ENCODE measurements around the gene PDLIM5. TPM values are rescaled to one million over a fixed set of nuclear protein-coding genes. Genes with fewer than 3 reads are reported as not detected.
"Not testable (repeated sequence)": the region's sequence is repeated elsewhere in the genome, so short reads cannot be mapped to it uniquely, and the experiment has no call there.

PDLIM5 gene
- polyA plus RNA-seq (2013, experiment 1 of 2), result 30.2 TPM
- polyA plus RNA-seq (2013, experiment 2 of 2), result 28.6 TPM

GRCh38 chr4:94451695-94452475 lies at the start of gene PDLIM5:
TSS of gene PDLIM5 (plus strand) at chr4:94451942. CDS start at chr4:94455289, 3,347 bp downstream.
- Histone ChIP-seq H3K27ac (ENCODE audit: low read depth, low read length) (peak within 1 kb of the TSS; percentile 80), H3K36me3 (ENCODE audit: insufficient read depth, low read length) (peaks cover 17% of the 10 kb centered on the region), H3K9me3 (ENCODE audit: insufficient read depth, low read depth, low read length) (no peaks in the 10 kb centered on the region), H3K4me3 (ENCODE audit: low read length) (peak within 1 kb of the TSS; percentile 72), H3K27me3 (ENCODE audit: insufficient read depth, low read length) (peaks cover 6% of the 10 kb centered on the region), H3K4me1 (ENCODE audit: insufficient read depth, low read length) (peaks cover 33% of the 10 kb centered on the region), H3K9ac (ENCODE audit: low read depth, low read length) (peak within 1 kb of the TSS; percentile 90)
- WGBS, result under 1% methylated on average over 88 of the region's 88 CpGs

GRCh38 chr4:94402439-94402838 lies 49.3 kb upstream of the PDLIM5 start:
- 96% methylated on average over 4 of the region's 4 CpGs for WGBS
- not testable (repeated sequence) for H3K27me3 ChIP-seq (ENCODE audit: insufficient read depth, low read length)

GRCh38 chr4:94403751-94404150 lies 48.0 kb upstream of the PDLIM5 start:
- Histone ChIP-seq H3K4me3 (ENCODE audit: low read length) (no peak overlapping the region), H3K9ac (ENCODE audit: low read depth, low read length) (no peak overlapping the region), H3K36me3 (ENCODE audit: insufficient read depth, low read length) (no peaks in the 10 kb centered on the region), H3K4me1 (ENCODE audit: insufficient read depth, low read length) (peaks cover 5% of the 10 kb centered on the region), H3K27me3 (ENCODE audit: insufficient read depth, low read length) (no peaks in the 10 kb centered on the region), H3K27ac (ENCODE audit: low read depth, low read length) (no peak overlapping the region), H3K9me3 (ENCODE audit: insufficient read depth, low read depth, low read length) (no peaks in the 10 kb centered on the region)

More at GRCh38 chr4:94402439-94402838, 49.3 kb upstream of the PDLIM5 start:
- not testable (repeated sequence) for H3K9ac ChIP-seq (ENCODE audit: low read depth, low read length); H3K36me3 ChIP-seq (ENCODE audit: insufficient read depth, low read length); H3K4me1 ChIP-seq (ENCODE audit: insufficient read depth, low read length); H3K9me3 ChIP-seq (ENCODE audit: insufficient read depth, low read depth, low read length); H3K27ac ChIP-seq (ENCODE audit: low read depth, low read length); H3K4me3 ChIP-seq (ENCODE audit: low read length)

- Histone ChIP-seq H3K9ac (ENCODE audit: low read depth, low read length) (no peak overlapping the region), H3K27ac (ENCODE audit: low read depth, low read length) (no peak overlapping the region), H3K4me3 (ENCODE audit: low read length) (no peak overlapping the region), H3K4me1 (ENCODE audit: insufficient read depth, low read length) (peaks cover 10% of the 10 kb centered on the region), H3K36me3 (ENCODE audit: insufficient read depth, low read length) (no peaks in the 10 kb centered on the region), H3K9me3 (ENCODE audit: insufficient read depth, low read depth, low read length) (no peaks in the 10 kb centered on the region), H3K27me3 (ENCODE audit: insufficient read depth, low read length) (no peaks in the 10 kb centered on the region)
- WGBS, result 39% methylated on average over 8 of the region's 10 CpGs
Observed at GRCh38 chr4:94406668-94407437, 44.9 kb upstream of the PDLIM5 start.

- WGBS, result 96% methylated on average over 2 of the region's 2 CpGs
Observed at GRCh38 chr4:94407846-94408245, 43.9 kb upstream of the PDLIM5 start.

GRCh38 chr4:94408549-94409374 lies 43.0 kb upstream of the PDLIM5 start:
- no peak overlapping the region for H3K27ac ChIP-seq (ENCODE audit: low read depth, low read length)
- no peak overlapping the region for H3K4me3 ChIP-seq (ENCODE audit: low read length)
- 65% methylated on average over 5 of the region's 5 CpGs for WGBS
- H3K9me3 ChIP-seq (ENCODE audit: insufficient read depth, low read depth, low read length), result no peaks in the 10 kb centered on the region
- H3K4me1 ChIP-seq (ENCODE audit: insufficient read depth, low read length), result peaks cover 21% of the 10 kb centered on the region
- H3K27me3 ChIP-seq (ENCODE audit: insufficient read depth, low read length), result no peaks in the 10 kb centered on the region
- no peak overlapping the region for H3K9ac ChIP-seq (ENCODE audit: low read depth, low read length)
- no peaks in the 10 kb centered on the region for H3K36me3 ChIP-seq (ENCODE audit: insufficient read depth, low read length)

More at GRCh38 chr4:94407846-94408245, 43.9 kb upstream of the PDLIM5 start:
- Histone ChIP-seq H3K9me3 (ENCODE audit: insufficient read depth, low read depth, low read length) (no peaks in the 10 kb centered on the region), H3K27me3 (ENCODE audit: insufficient read depth, low read length) (no peaks in the 10 kb centered on the region), H3K4me1 (ENCODE audit: insufficient read depth, low read length) (peaks cover 17% of the 10 kb centered on the region), H3K27ac (ENCODE audit: low read depth, low read length) (no peak overlapping the region), H3K9ac (ENCODE audit: low read depth, low read length) (no peak overlapping the region), H3K36me3 (ENCODE audit: insufficient read depth, low read length) (no peaks in the 10 kb centered on the region), H3K4me3 (ENCODE audit: low read length) (no peak overlapping the region)

DNA sequence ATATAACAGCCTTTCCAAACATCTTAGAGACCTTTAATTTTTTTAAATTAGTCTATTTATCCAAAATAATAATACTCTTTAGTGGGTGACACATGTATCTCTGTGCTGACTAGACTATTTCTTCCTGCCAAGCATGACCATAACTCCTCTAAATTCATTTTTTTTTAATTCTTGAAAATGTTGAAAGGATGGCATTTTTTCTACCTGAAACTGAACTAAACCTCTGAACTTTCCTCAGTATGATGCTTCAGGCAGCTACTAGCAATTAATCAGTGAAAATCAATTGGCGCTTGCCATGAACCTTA lies 42.4 kb upstream of the PDLIM5 start:
- H3K27ac ChIP-seq (ENCODE audit: low read depth, low read length), result no peak overlapping the region
- 100% methylated on average over 1 of the region's 1 CpG for WGBS

DNA sequence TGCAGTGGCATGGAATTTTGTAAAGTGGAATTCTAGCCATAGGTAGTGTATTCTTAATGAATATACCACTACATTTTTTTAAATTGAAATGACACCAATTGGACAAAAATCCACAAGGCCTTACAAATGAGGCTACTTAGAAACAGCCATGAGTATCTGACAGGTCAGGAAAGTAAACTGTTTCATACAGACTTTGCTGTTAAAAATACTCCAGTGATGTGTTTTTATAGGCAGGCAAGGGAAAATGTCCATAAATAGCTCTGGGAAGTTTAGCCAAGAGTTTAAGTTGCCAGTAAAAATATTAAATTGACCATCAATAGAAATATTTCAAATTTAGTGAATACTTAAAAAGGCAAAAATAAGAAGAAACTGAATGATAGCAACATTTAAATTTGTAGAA lies 41.8 kb upstream of the PDLIM5 start:
- Histone ChIP-seq H3K36me3 (ENCODE audit: insufficient read depth, low read length) (no peaks in the 10 kb centered on the region), H3K9ac (ENCODE audit: low read depth, low read length) (no peak overlapping the region), H3K4me1 (ENCODE audit: insufficient read depth, low read length) (peaks cover 21% of the 10 kb centered on the region), H3K4me3 (ENCODE audit: low read length) (no peak overlapping the region), H3K27me3 (ENCODE audit: insufficient read depth, low read length) (no peaks in the 10 kb centered on the region), H3K9me3 (ENCODE audit: insufficient read depth, low read depth, low read length) (no peaks in the 10 kb centered on the region), H3K27ac (ENCODE audit: low read depth, low read length) (no peak overlapping the region)

More for the DNA sequence above, 42.4 kb upstream of the PDLIM5 start:
- H3K9ac ChIP-seq (ENCODE audit: low read depth, low read length), result no peak overlapping the region
- H3K4me1 ChIP-seq (ENCODE audit: insufficient read depth, low read length), result peaks cover 21% of the 10 kb centered on the region
- H3K27me3 ChIP-seq (ENCODE audit: insufficient read depth, low read length), result no peaks in the 10 kb centered on the region
- H3K9me3 ChIP-seq (ENCODE audit: insufficient read depth, low read depth, low read length), result no peaks in the 10 kb centered on the region
- no peak overlapping the region for H3K4me3 ChIP-seq (ENCODE audit: low read length)
- H3K36me3 ChIP-seq (ENCODE audit: insufficient read depth, low read length), result no peaks in the 10 kb centered on the region

DNA sequence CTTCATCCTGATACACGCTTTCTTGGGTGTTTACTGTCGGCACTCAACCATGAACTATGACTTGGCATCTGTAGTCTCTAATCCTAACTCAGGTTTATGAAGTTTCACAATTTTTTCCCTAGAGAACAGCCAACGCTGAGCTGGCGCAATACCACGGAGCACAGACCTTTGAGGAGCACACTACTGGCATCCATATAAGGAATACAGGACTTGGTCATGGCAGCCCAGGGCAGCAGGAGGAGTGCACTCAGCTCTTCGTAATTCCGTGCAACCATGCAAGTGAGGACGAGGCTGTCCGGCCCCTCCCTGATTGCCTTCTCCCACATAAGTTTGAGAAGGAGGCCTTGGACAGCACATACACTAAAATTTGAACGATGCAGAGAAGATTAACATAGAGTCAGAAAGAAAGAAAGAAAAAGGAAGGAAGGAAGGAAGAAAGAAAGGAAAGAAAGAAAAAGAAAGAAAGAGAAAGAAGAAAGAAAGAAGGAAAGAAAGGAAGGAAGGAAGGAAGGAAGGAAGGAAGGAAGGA lies 41.0 kb upstream of the PDLIM5 start:
- Histone ChIP-seq H3K4me1 (ENCODE audit: insufficient read depth, low read length) (peaks cover 21% of the 10 kb centered on the region), H3K36me3 (ENCODE audit: insufficient read depth, low read length) (no peaks in the 10 kb centered on the region), H3K27ac (ENCODE audit: low read depth, low read length) (no peak overlapping the region), H3K9me3 (ENCODE audit: insufficient read depth, low read depth, low read length) (no peaks in the 10 kb centered on the region), H3K4me3 (ENCODE audit: low read length) (no peak overlapping the region), H3K9ac (ENCODE audit: low read depth, low read length) (no peak overlapping the region), H3K27me3 (ENCODE audit: insufficient read depth, low read length) (no peaks in the 10 kb centered on the region)
- 87% methylated on average over 10 of the region's 10 CpGs for WGBS

- Histone ChIP-seq H3K9me3 (ENCODE audit: insufficient read depth, low read depth, low read length) (no peaks in the 10 kb centered on the region), H3K27ac (ENCODE audit: low read depth, low read length) (no peak overlapping the region), H3K27me3 (ENCODE audit: insufficient read depth, low read length) (no peaks in the 10 kb centered on the region), H3K4me3 (ENCODE audit: low read length) (no peak overlapping the region), H3K4me1 (ENCODE audit: insufficient read depth, low read length) (peaks cover 21% of the 10 kb centered on the region), H3K9ac (ENCODE audit: low read depth, low read length) (no peak overlapping the region), H3K36me3 (ENCODE audit: insufficient read depth, low read length) (no peaks in the 10 kb centered on the region)
Observed at GRCh38 chr4:94411296-94411695, 40.4 kb upstream of the PDLIM5 start.

All from HUES64 (cell line).